GM12878 (cell line): ENCODE results near the gene BUB3.

Experiments
- CTCF ChIP-seq, 3 experiments: IDR thresholded peaks in 2 of 3; conservative IDR thresholded peaks in 1 of 3; 2 replicates each; pipeline ENCODE4 v1.5.1; 2011; ENCODE audit warnings: low read depth in 3 of 3, low read length in 3 of 3, mild to moderate bottlenecking in 3 of 3, control low read depth in 2 of 3, moderate library complexity in 2 of 3, inconsistent platforms in 1 of 3, mixed read lengths in 1 of 3; ENCODE audit not compliant: control insufficient read depth in 2 of 3, insufficient read depth in 1 of 3; ENCODE audit errors: extremely low read depth in 1 of 3
- ESRRA ChIP-seq: IDR thresholded peaks from 2 replicates; pipeline ENCODE4 v1.6.1; 2012; ENCODE audit warnings: mild to moderate bottlenecking, low read length, improper control_type of control experiment
- NR2C2 ChIP-seq: IDR thresholded peaks from 2 replicates; pipeline ENCODE4 v1.6.1; 2011; ENCODE audit warnings: borderline replicate concordance, low read depth; ENCODE audit not compliant: control insufficient read depth, insufficient read length
- NRF1 ChIP-seq: conservative IDR thresholded peaks from 2 replicates; pipeline ENCODE4 v1.6.1; 2011; ENCODE audit warnings: mild to moderate bottlenecking, low read depth, low read length, improper control_type of control experiment
- REST ChIP-seq: IDR thresholded peaks from 2 replicates; pipeline ENCODE4 v1.6.1; 2012; ENCODE audit warnings: mild to moderate bottlenecking, low read depth, low read length
- TCF3 ChIP-seq: IDR thresholded peaks from 2 replicates; pipeline ENCODE4 v1.6.1; 2012; ENCODE audit warnings: low read depth, mild to moderate bottlenecking, low read length, borderline replicate concordance; ENCODE audit not compliant: insufficient read depth

DNA sequence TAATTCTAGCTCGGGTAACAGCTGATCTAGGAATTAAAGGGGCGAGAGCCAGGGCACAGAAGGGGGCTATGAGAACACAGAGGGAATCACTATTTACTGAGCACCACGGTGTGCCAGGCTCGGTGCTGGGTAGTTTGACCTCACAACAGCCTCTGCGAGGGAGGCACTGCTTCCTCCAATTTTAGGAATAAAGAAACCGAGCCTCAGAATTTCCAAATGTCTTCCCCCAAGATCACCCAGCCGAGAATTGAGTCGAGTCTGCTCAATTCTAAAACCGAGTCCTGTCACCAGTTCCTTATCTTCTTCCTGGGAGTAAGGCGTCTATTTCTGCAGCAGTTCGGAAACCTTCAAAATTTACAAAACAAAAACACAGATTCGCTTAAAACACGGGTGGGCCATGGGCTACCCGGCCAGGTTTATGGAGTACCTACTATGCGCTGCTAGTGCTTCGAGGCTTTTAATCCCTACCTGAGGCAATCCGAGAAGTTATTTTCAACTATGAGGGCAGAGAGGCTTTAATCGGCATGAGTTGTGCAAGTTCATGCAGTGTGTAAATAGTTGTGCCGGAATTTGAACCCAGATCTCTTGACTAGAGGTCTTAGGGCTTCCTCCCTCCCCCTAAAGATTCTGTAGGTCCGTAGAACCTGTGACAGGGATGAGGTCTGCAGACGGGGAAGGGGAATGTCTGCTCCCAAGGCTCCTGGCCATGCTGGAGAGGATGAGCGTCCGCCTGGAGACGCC is 7.1 kb upstream of the BUB3 start:
- TF ChIP-seq REST (no peak), CTCF (IDR thresholded peaks at IDR 0.05 in 2 of 3, conservative IDR thresholded peaks at IDR 0.05 in 1 of 3; ENCODE audit: control insufficient read depth in 2 of 3, extremely low read depth in 1 of 3, insufficient read depth in 1 of 3, low read depth in 3 of 3, low read length in 3 of 3) (no peak), NRF1 (no peak), ESRRA (no peak), TCF3 (no peak), NR2C2 (no peak)
